Mesothelial cell of epicardium (in vitro differentiated cells): ENCODE data around the gene SMIM33. TPM values are rescaled to one million over a fixed set of nuclear protein-coding genes. Genes with fewer than 3 reads are reported as not detected.

Experiments
- DNase-seq, 2 experiments: peaks; one replicate each; pipeline ENCODE4 v3.0.0; 2021; ENCODE audit warnings: low spot score in 2 of 2; ENCODE audit not compliant: unreplicated experiment in 2 of 2
- H3K27ac Mint-ChIP-seq: 2 replicates; pipeline ENCODE4 v1.8.0; 2021; ENCODE audit warnings: mixed read lengths
- H3K27me3 Mint-ChIP-seq: 2 replicates; pipeline ENCODE4 v1.8.0; 2021; ENCODE audit warnings: low read depth, mixed read lengths
- H3K36me3 Mint-ChIP-seq: 2 replicates; pipeline ENCODE4 v1.8.0; 2021; ENCODE audit warnings: mixed read lengths
- H3K4me1 Mint-ChIP-seq: 2 replicates; pipeline ENCODE4 v1.8.0; 2021; ENCODE audit warnings: mixed read lengths
- H3K4me3 Mint-ChIP-seq: 2 replicates; pipeline ENCODE4 v1.8.0; 2021; ENCODE audit warnings: mild to moderate bottlenecking, moderate library complexity, mixed read lengths
- H3K9me3 Mint-ChIP-seq: 2 replicates; pipeline ENCODE4 v1.8.0; 2021; ENCODE audit warnings: mixed read lengths
- total RNA-seq: library from RNA; stranded (reverse); gene quantifications from 3 replicates; pipeline ENCODE4 v1.2.1, GENCODE V29; 2021
- TF ChIP-seq, protein P1 (sequence below): fragments of 200-600 bp; sonication (generic); IDR thresholded peaks from one replicate; pipeline ENCODE4 v1.5.0; 2021; ENCODE audit warnings: antibody characterized with exemption; ENCODE audit not compliant: unreplicated experiment

The SMIM33 gene
- not detected in 3 replicates for total RNA-seq

DNA sequence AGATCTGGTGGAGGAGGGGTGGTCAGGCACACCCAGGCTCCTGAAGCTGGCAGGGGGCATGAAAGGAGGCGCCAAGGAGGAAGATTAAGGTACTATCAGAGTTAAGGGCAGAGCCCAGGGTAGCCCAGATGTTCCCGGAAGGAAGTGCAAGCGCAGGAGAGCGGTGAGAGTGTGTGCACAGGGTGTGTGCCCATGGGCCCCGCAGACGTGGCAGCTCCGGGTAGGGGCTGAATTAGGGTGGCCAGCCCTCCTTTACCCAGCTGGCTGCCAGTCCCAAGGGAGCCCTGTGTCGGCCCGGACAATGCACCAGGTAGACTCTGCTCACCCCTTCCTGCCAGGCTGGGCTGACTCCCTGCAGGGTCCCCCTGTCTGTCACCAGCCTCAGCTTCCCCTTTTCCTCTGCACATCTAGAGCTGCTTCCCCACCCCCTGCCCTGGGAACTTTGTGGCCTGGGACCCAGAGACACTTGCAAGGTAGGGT is at the start of gene SMIM33:
TSS of gene SMIM33 (plus strand) at position 184 of the 480 bp plus-strand sequence. CDS start at position 302, 118 bp downstream.
- TF ChIP-seq, protein P1, sequence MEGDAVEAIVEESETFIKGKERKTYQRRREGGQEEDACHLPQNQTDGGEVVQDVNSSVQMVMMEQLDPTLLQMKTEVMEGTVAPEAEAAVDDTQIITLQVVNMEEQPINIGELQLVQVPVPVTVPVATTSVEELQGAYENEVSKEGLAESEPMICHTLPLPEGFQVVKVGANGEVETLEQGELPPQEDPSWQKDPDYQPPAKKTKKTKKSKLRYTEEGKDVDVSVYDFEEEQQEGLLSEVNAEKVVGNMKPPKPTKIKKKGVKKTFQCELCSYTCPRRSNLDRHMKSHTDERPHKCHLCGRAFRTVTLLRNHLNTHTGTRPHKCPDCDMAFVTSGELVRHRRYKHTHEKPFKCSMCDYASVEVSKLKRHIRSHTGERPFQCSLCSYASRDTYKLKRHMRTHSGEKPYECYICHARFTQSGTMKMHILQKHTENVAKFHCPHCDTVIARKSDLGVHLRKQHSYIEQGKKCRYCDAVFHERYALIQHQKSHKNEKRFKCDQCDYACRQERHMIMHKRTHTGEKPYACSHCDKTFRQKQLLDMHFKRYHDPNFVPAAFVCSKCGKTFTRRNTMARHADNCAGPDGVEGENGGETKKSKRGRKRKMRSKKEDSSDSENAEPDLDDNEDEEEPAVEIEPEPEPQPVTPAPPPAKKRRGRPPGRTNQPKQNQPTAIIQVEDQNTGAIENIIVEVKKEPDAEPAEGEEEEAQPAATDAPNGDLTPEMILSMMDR: no peak
- Mint-ChIP-seq H3K27ac (no peak within 1 kb of the TSS), H3K9me3 (no peaks in the 10 kb centered on the region)

DNA sequence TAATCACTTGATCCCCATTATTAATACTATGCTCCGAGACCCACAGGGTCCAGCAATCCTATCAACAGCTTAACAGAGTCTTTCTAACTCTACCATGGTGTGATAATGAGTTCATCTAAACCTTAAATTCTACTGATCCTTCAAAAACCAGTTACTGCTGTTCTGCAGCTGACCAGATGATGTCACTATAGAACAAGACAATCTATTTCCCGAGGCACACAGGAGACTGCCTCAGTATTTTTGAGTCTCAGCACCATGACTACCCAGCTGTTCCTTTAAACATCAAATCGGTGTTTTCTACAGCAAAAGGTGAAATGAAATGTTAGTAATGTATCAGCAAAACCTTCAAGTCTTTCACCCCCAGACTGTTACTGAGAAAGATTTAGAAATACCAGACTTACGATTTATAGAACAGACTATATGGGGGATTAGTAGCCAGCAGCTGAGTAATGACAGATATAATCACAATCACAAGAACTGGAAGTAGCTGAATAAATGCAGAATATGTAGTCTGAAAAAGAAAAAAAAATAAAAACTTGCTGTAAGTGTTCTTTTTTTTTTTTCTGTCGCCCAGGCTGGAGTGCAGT is 48.4 kb upstream of the SMIM33 start:
- Mint-ChIP-seq H3K27me3 (no peaks in the 10 kb centered on the region), H3K36me3 (peaks cover 40% of the 10 kb centered on the region), H3K4me3 (no peak overlapping the region), H3K9me3 (no peaks in the 10 kb centered on the region), H3K27ac (peak overlapping the region; percentile 62), H3K4me1 (no peaks in the 10 kb centered on the region)
- TF ChIP-seq, protein P1: peak; percentile 38
- DNase-seq: no peak

More for the DNA sequence above, at the start of gene SMIM33:
- Mint-ChIP-seq H3K4me3 (no peak within 1 kb of the TSS), H3K4me1 (peaks cover 31% of the 10 kb centered on the region), H3K27me3 (no peaks in the 10 kb centered on the region), H3K36me3 (no peaks in the 10 kb centered on the region)
- no peak for DNase-seq

DNA sequence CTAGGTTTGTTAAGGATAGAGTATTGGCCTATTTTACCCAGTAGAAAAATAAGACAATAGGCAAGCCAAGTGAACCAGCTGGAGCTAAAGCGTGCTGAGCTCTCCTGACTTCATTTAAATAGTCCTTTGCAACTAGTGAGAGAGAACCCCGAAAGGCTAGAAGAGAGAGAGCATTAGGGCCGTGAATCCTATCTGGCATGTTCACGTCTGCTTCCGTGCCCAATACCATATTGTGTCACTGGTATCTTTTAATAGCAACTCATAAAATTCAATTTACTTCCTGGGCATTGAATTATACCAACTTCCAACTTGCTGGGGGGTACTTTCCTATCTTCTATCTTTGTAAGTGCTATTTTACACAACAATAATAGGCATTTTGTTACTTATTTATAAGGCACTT is 45.3 kb upstream of the SMIM33 start:
- H3K36me3 Mint-ChIP-seq: peaks cover 40% of the 10 kb centered on the region
- H3K4me3 Mint-ChIP-seq: no peak overlapping the region
- TF ChIP-seq, protein P1: no peak

DNA sequence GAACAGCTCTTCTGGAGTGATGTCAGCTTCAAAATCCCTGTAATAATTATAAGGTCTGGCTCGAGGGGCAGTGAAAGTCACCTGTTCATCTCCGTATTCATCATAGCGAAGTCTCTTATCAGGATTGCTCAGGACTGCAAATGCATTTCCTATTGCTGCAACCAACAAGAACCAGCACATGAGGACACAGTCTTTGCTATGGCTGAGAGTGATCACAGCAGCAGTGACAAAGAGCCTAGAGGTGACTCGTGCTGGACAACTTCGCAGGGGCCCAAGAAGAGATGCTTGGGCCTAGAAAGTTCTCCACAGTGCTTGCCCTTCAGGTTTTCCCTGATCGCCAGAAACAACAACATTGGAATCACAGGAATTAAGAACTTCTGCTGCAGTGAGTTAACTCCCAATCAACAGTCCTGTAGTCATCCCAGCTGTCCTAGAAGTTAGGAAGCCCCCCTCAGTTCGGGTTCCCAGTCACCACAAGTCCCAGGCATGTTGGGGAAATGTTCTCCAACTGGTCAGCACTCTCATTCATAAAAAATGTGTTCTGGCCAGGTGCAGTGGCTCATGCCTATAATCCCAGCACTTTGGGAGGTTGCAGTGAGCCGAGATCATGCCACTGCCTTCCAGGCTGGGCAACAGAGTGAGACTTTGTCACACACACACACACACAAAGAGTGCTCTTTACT is 44.5 kb upstream of the SMIM33 start:
- H3K27me3 Mint-ChIP-seq: no peaks in the 10 kb centered on the region
- no peak overlapping the region for H3K4me3 Mint-ChIP-seq
- no peak overlapping the region for H3K27ac Mint-ChIP-seq
- DNase-seq: no peak
- no peaks in the 10 kb centered on the region for H3K9me3 Mint-ChIP-seq
- TF ChIP-seq, protein P1: no peak
- H3K36me3 Mint-ChIP-seq: peaks cover 36% of the 10 kb centered on the region
- H3K4me1 Mint-ChIP-seq: no peaks in the 10 kb centered on the region

More for the DNA sequence above, 45.3 kb upstream of the SMIM33 start:
- DNase-seq: no peak
- Mint-ChIP-seq H3K27me3 (no peaks in the 10 kb centered on the region), H3K9me3 (no peaks in the 10 kb centered on the region), H3K4me1 (no peaks in the 10 kb centered on the region), H3K27ac (no peak overlapping the region)

DNA sequence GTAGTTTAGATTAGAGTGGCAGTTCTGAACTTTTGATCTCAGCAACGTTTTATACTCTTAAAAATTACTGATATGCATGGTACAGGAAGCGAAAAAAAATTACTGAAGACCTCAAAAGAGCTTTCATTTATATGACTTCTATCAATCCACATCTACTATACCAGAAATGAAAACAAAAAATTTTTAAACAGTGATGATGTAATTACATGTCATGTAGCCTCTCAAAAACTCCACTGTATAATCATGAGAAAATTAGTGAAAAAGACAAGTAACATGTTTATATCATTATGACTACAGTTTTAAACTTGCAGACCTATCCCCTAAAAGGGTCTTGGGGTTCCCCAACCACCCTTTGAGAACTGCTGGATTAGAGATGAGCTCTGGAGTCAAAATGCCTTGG is 40.8 kb upstream of the SMIM33 start:
- H3K27ac Mint-ChIP-seq: no peak overlapping the region
- DNase-seq: no peak
- peaks cover 27% of the 10 kb centered on the region for H3K36me3 Mint-ChIP-seq
- no peaks in the 10 kb centered on the region for H3K4me1 Mint-ChIP-seq
- no peaks in the 10 kb centered on the region for H3K27me3 Mint-ChIP-seq
- no peaks in the 10 kb centered on the region for H3K9me3 Mint-ChIP-seq
- H3K4me3 Mint-ChIP-seq: no peak overlapping the region
- TF ChIP-seq, protein P1: no peak
